ENCODE results near the gene ADCY5. TPM values are rescaled to one million over a fixed set of nuclear protein-coding genes. Genes with fewer than 3 reads are reported as not detected.
"Not testable (repeated sequence)": the region's sequence is repeated elsewhere in the genome, so short reads cannot be mapped to it uniquely, and the experiment has no call there.

ADCY5 gene
- total RNA-seq, 2 donors from 2014 or later = 41.1 to 42.6 TPM

- intact Hi-C loops (cut with DNase I) = no loop called here
- DNase-seq (ENCODE audit: low spot score) = no peak
These were observed 171.8 kb downstream of the ADCY5 start for GRCh38 chr3:123277106-123277505.

DNA sequence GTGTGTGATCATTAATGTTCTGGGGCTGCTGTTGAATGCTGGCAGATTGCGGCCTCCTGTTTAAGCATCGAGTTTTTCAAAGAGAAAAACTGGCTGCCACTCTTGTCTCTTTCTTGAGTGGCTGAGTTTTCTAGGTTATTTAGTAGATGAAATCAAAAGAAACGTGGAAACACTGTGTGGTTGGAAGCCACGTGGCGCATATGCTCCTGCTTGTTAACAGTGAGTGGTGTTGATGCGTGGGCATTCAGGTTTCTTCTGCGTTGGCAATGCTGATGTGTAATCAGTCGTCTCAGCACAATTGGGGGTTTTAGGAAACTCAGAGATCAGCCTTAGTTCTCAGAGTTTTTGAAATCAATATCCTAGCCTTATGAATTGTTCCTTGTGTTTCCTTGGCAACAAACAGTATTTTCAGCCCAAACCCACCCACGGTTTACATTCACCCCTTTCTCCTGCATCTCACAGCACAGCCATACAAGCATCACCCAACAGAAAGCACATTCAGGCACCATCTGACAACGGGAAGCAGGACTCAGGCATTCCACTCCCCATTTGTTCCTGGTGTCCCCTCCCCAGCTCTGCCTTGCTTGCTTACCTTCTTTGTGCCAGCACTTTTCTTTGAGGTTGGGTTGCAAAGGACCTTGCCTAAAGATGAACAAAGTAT is 172.4 kb downstream of the ADCY5 start:
- DNase-seq (ENCODE audit: low spot score) = no peak
- intact Hi-C loops (cut with DNase I) = no loop called here

DNA sequence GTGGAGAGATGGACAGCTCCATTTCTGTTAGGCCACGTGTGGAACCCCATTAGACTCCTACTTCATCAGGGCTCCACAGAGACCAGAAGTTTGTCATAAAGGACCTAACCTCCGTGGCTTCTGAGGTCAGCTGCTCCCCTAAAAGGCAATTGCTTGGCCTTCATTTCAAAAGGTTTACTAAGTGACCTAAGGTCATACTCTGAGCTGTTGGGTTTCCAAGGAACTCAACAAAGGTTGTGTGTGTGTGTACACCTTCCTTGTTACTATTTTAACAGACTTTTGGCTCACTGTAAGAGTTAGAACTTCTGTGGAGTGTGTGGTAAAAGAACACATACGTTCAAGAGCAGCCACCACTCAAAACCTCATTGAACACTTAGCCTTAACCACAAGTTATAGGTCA is 173.2 kb downstream of the ADCY5 start:
- intact Hi-C loops (cut with DNase I) = no loop called here
- DNase-seq (ENCODE audit: low spot score) = no peak

DNA sequence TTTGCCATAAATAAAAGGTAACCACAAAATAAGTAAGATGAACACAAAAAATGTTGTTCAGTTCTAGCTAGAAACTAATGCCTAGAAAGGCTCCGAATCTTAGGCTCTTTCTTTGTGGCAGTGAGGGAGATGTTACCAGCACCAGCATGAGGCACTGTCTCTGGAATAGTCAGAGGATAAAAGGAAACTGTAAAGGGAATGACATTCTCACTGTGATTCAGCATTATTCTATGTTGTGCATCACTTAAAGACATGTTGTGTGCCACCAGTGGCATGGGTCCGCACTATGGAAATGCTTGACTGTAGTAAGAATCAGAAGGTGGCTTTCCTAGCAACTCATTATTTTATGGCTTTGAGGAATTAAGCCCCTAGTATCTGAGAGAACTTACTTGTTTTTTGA is 176.3 kb downstream of the ADCY5 start:
- intact Hi-C loops (cut with DNase I) = no loop called here
- no peak for DNase-seq (ENCODE audit: low spot score)

GRCh38 chr3:123271466-123272159 is 177.3 kb downstream of the ADCY5 start:
- intact Hi-C loops (cut with DNase I) = no loop called here
- no peak for DNase-seq (ENCODE audit: low spot score)

- DNase-seq (ENCODE audit: low spot score) = no peak
- intact Hi-C loops (cut with DNase I) = no loop called here
These were observed 178.1 kb downstream of the ADCY5 start for GRCh38 chr3:123270818-123271217.

- intact Hi-C loops (cut with DNase I) = no loop called here
- DNase-seq (ENCODE audit: low spot score) = no peak
These were observed 181.1 kb downstream of the ADCY5 start for GRCh38 chr3:123267821-123268220.

DNA sequence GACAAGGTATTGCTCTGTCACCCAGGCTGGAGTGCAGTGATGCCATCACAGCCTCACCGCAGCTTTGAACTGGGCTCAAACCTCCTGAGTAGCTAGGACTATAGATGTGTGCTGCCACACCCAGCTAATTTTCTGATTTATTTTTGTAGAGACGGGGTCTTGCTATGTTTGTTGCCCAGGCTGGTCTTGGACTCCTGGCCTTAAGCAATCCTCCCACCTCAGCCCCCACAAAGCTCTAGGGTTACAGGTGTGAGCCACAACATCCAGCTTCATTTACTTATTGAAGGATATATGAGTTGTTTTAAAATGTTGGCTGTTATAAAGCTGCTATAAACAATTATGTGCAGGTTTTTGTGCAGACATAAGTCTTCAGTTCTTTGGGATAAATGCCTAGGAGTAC is 184.9 kb downstream of the ADCY5 start:
- no peak for DNase-seq (ENCODE audit: low spot score)
- intact Hi-C loops (cut with DNase I) = no loop called here

- intact Hi-C loops (cut with DNase I) = no loop called here
- DNase-seq (ENCODE audit: low spot score) = no peak
These were observed 186.0 kb downstream of the ADCY5 start for GRCh38 chr3:123262868-123263267.

- intact Hi-C loops (cut with DNase I) = no loop called here
- no peak for DNase-seq (ENCODE audit: low spot score)
These were observed 186.7 kb downstream of the ADCY5 start for GRCh38 chr3:123262226-123262625.

GRCh38 chr3:123261666-123262065 is 187.2 kb downstream of the ADCY5 start:
- no peak for DNase-seq (ENCODE audit: low spot score)

DNA sequence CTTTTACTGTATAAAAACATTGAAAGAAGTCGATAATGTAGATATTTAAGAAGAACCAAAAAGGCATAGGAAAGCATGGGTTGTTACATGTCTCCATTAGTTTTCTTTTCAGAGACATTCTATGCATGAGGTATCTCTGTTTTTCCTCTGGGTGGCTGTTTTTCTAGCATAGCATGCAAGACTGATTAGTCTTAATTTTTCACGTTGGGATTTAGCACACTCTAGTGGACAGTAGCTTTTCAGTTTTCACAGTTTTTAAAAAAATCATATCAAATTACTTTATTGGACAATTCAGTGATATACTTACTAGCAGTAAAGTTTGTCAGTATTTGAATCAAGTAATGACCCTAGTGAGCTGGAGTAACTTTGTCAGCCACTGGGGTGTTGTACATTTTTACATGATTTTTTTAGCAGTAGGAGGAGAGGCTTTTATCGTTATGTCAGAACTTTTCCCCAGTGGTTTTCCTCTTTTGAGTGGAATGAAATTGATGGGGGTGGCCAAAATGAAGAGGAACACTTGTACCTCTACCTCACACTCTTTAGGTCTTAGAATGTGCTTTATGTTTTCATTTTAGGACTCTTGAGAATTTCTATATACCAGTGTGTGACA is 190.0 kb downstream of the ADCY5 start:
- no peak for DNase-seq (ENCODE audit: low spot score)
- intact Hi-C loops (cut with DNase I) = no loop called here

More at GRCh38 chr3:123261666-123262065, 187.2 kb downstream of the ADCY5 start:
- intact Hi-C loops (cut with DNase I) = no loop called here

DNA sequence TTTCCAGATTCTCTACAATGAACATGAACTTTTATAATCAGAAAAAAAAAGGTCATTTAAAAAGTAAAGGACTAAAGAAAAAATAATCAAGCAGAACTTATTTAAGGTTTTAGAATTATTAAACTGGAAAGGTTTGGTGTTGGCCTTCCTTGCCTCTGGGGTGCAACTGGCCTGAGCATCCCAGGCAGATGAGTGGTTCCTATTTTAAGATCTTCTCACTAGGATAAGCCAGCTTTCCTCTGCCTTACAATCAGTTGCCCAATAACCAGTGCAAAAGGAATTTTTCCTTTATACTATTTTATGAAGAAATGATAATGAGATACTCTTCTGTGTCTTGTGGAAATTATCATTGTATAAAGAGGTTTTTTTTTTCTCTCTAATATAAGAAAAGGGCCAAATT is 190.5 kb downstream of the ADCY5 start:
- intact Hi-C loops (cut with DNase I) = no loop called here
- no peak for DNase-seq (ENCODE audit: low spot score)

DNA sequence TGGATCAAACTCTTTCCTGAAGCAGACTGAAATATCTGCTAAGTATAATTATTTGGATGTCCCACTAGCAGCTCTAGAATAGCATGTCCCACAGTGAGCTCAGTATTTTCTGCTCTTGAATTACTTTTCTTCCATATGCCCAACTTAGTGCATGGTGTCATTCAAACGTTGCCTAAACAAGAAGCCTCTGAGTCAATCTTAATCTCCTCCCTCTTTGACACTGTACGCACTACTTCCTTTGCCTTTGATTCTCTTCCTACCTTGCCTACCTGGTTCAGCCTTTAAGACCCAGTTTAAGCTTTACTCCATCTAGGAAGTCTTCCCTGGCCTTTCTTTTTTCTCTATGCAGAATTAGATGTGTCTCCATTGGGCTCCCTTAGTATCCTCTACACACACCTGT is 192.6 kb downstream of the ADCY5 start:
- intact Hi-C loops (cut with DNase I) = no loop called here
- DNase-seq (ENCODE audit: low spot score) = no peak

DNA sequence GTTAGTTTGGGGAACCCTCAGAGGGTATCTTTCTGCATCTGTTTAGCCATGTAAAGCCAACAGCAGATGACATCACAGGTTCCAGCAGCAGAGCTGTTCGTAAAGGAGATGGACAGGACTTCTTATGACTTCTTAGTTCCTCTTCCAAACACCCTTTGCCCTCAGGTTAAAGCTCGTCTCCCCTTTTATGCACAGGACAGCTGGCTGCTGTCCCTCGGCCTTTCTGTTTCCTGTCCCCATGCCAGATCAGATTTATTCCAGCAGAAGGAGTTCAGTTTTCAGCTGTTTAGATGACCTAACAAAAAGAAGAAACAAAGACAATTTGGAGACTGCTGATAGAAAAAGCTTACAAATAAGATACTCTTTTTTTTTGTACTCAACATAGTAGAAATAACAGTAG is 202.0 kb downstream of the ADCY5 start:
- intact Hi-C loops (cut with DNase I) = no loop called here
- DNase-seq (ENCODE audit: low spot score) = no peak

GRCh38 chr3:123244128-123244527 is 204.8 kb downstream of the ADCY5 start:
- no peak for DNase-seq (ENCODE audit: low spot score)
- intact Hi-C loops (cut with DNase I) = no loop called here

GRCh38 chr3:123239756-123240155 is 209.1 kb downstream of the ADCY5 start:
- DNase-seq (ENCODE audit: low spot score) = no peak

GRCh38 chr3:123239186-123239585 is 209.7 kb downstream of the ADCY5 start:
- DNase-seq (ENCODE audit: low spot score); intact Hi-C loops (cut with DNase I): not testable (repeated sequence)

More at GRCh38 chr3:123239756-123240155, 209.1 kb downstream of the ADCY5 start:
- intact Hi-C loops (cut with DNase I) = no loop called here

GRCh38 chr3:123236902-123237301 is 212.0 kb downstream of the ADCY5 start:
- intact Hi-C loops (cut with DNase I) = no loop called here
- DNase-seq (ENCODE audit: low spot score) = no peak

Data from posterior vena cava (tissue), 2 donors.